ENCODE measurements around the gene DIO1.

Gene DIO1

DNA sequence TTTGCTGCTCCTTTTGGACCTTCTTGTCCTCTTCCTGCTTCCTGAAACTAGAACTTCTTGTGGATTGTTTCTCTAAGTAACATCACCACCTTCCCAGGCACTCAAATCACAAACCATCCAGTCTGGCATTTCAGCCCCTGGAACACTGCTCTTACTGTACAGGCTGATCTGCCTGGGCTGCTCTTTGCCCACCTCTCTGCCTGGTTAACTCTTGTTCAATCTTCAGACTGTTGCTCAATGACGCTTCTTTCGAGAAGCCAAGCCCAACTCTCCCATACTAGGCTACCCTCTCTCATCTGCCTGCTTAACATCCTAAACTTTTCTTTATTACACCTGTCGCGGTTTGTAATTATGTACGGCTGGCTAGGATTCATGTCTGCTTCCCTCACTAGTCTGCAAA lies 657 bp downstream of the DIO1 start:
- Histone ChIP-seq H3K36me3 (ENCODE audit: control insufficient read depth, low read length) (no peaks in the 10 kb centered on the region), H3K4me1 (ENCODE audit: control insufficient read depth, low read length) (peaks cover 12% of the 10 kb centered on the region), H3K9me2 (replicated peaks; ENCODE audit: control insufficient read depth, low read length) (no peaks in the 10 kb centered on the region), H3K27ac (ENCODE audit: low read depth, low read length) (no peak overlapping the region), H3K27me3 (ENCODE audit: control insufficient read depth, low read length) (0 out of 2 replicates have a peak, but pooled peaks cover 2% of the 10 kb centered on the region), H3F3A (ENCODE audit: control insufficient read depth, insufficient read depth) (no peaks in the 10 kb centered on the region), H4K20me1 (ENCODE audit: control insufficient read depth, insufficient read depth, low read depth, low read length) (no peaks in the 10 kb centered on the region), H3K4me2 (ENCODE audit: low read length) (no peak overlapping the region), H3K9me3 (ENCODE audit: control insufficient read depth, insufficient read depth, low read length) (no peaks in the 10 kb centered on the region), H3K4me3 (ENCODE audit: low read length) (no peak overlapping the region), H3K79me2 (ENCODE audit: control insufficient read depth, low read length) (no peaks in the 10 kb centered on the region)
- TF ChIP-seq CTCF (IDR thresholded peaks at IDR 0.05; ENCODE audit: low read depth, low read length, poor library complexity, severe bottlenecking): no peak
- TF ChIP-seq EZH2phosphoT487 (IDR thresholded peaks at IDR 0.05; ENCODE audit: borderline replicate concordance, low read length): no peak

DNA sequence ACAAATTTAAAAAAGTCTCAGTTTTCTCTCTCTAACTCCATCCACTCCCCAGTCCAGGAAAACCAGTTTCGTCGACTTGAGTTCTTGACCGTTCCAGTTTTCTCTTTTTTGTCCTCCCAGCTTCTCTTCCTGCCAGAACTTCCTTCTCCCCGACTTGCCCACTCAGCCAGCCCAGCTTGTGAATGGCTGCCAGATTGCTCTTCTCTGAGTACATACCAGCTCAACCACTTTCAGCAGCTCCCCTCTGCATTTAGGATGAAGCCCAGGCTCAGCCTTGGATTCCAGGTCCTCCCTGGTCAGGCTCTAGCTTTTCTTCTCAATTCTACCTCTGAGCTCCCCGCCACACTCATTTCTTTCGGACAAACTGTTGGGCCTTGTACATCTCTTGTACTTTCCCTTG lies 1.4 kb downstream of the DIO1 start:
- H3K4me1 ChIP-seq (ENCODE audit: control insufficient read depth, low read length): peaks cover 7% of the 10 kb centered on the region

GRCh38 chr1:53896635-53897229 lies 2.7 kb downstream of the DIO1 start:
- Histone ChIP-seq H3K79me2 (ENCODE audit: control insufficient read depth, low read length) (no peaks in the 10 kb centered on the region), H3K27me3 (ENCODE audit: control insufficient read depth, low read length) (0 out of 2 replicates have a peak, but pooled peaks cover 2% of the 10 kb centered on the region), H4K20me1 (ENCODE audit: control insufficient read depth, insufficient read depth, low read depth, low read length) (no peaks in the 10 kb centered on the region), H3K9me2 (replicated peaks; ENCODE audit: control insufficient read depth, low read length) (no peaks in the 10 kb centered on the region), H3K4me1 (ENCODE audit: control insufficient read depth, low read length) (0 out of 2 replicates have a peak, but pooled peaks cover 3% of the 10 kb centered on the region), H3K36me3 (ENCODE audit: control insufficient read depth, low read length) (no peaks in the 10 kb centered on the region), H3K9me3 (ENCODE audit: control insufficient read depth, insufficient read depth, low read length) (no peaks in the 10 kb centered on the region), H3K4me2 (ENCODE audit: low read length) (no peak overlapping the region), H3K27ac (ENCODE audit: low read depth, low read length) (no peak overlapping the region), H3F3A (ENCODE audit: control insufficient read depth, insufficient read depth) (no peaks in the 10 kb centered on the region), H3K4me3 (ENCODE audit: low read length) (no peak overlapping the region)
- no peak for TF ChIP-seq CTCF (IDR thresholded peaks at IDR 0.05; ENCODE audit: low read depth, low read length, poor library complexity, severe bottlenecking)
- no peak for TF ChIP-seq EZH2phosphoT487 (IDR thresholded peaks at IDR 0.05; ENCODE audit: borderline replicate concordance, low read length)

More for the DNA sequence above, 1.4 kb downstream of the DIO1 start:
- no peaks in the 10 kb centered on the region for H3K9me3 ChIP-seq (ENCODE audit: control insufficient read depth, insufficient read depth, low read length)
- no peaks in the 10 kb centered on the region for H3K79me2 ChIP-seq (ENCODE audit: control insufficient read depth, low read length)
- no peaks in the 10 kb centered on the region for H3K36me3 ChIP-seq (ENCODE audit: control insufficient read depth, low read length)
- no peak overlapping the region for H3K4me2 ChIP-seq (ENCODE audit: low read length)
- H4K20me1 ChIP-seq (ENCODE audit: control insufficient read depth, insufficient read depth, low read depth, low read length): no peaks in the 10 kb centered on the region
- no peak for TF ChIP-seq CTCF (IDR thresholded peaks at IDR 0.05; ENCODE audit: low read depth, low read length, poor library complexity, severe bottlenecking)
- H3K4me3 ChIP-seq (ENCODE audit: low read length): no peak overlapping the region
- H3K9me2 ChIP-seq (replicated peaks; ENCODE audit: control insufficient read depth, low read length): no peaks in the 10 kb centered on the region
- H3F3A ChIP-seq (ENCODE audit: control insufficient read depth, insufficient read depth): no peaks in the 10 kb centered on the region
- no peak overlapping the region for H3K27ac ChIP-seq (ENCODE audit: low read depth, low read length)
- H3K27me3 ChIP-seq (ENCODE audit: control insufficient read depth, low read length): 0 out of 2 replicates have a peak, but pooled peaks cover 2% of the 10 kb centered on the region

All from DOHH2 (cell line).